ENCODE measurements around the gene CCNB1IP1. TPM values are rescaled to one million over a fixed set of nuclear protein-coding genes. Genes with fewer than 3 reads are reported as not detected.

CCNB1IP1 gene
- 46.1 TPM for polyA plus RNA-seq (2013, experiment 1 of 2)
- polyA plus RNA-seq (2013, experiment 2 of 2), result 49.5 TPM

- Histone ChIP-seq H2BK120ac (ENCODE audit: low read depth, low read length) (no peak within 1 kb of the TSS), H4K91ac (ENCODE audit: low read length) (no peak within 1 kb of the TSS), H3K79me1 (replicated peaks; ENCODE audit: low read length, poor library complexity, severe bottlenecking) (no peaks in the 10 kb centered on the region), H3K9ac (ENCODE audit: low read length) (peak within 1 kb of the TSS; percentile 87), H2BK12ac (ENCODE audit: low read length in 2 of 2) (no peak within 1 kb of the TSS), H3K18ac (ENCODE audit: low read depth in 1 of 2, low read length in 2 of 2) (peak within 1 kb of the TSS; percentile 25 to 87), H3K4ac (ENCODE audit: low read depth in 1 of 2, low read length in 2 of 2) (peak within 1 kb of the TSS in 1 of 2 experiments; percentile 59), H2BK5ac (ENCODE audit: low read depth, low read length, poor library complexity, severe bottlenecking) (no peak within 1 kb of the TSS), H3K27me3 (ENCODE audit: control insufficient read depth in 1 of 2, insufficient read depth in 1 of 2, low read length in 2 of 2) (no peaks in the 10 kb centered on the region), H3K36me3 (ENCODE audit: control insufficient read depth in 1 of 2, insufficient read depth in 2 of 2, low read depth in 1 of 2, low read length in 2 of 2) (peaks cover 0 to 6% of the 10 kb centered on the region in 2 experiments), H4K8ac (ENCODE audit: low read length) (no peak within 1 kb of the TSS), H2AFZ (ENCODE audit: low read depth, low read length) (peak within 1 kb of the TSS; percentile 53), H3K14ac (ENCODE audit: low read length in 2 of 2) (no peak within 1 kb of the TSS), H3K4me1 (ENCODE audit: control insufficient read depth, insufficient read depth, low read depth, low read length) (no peaks in the 10 kb centered on the region), H3K27ac (ENCODE audit: low read length, poor library complexity, severe bottlenecking) (peak within 1 kb of the TSS; percentile 60), H3K9me3 (ENCODE audit: control insufficient read depth, low read length) (no peaks in the 10 kb centered on the region), H3K4me2 (ENCODE audit: low read length, poor library complexity, severe bottlenecking) (peak within 1 kb of the TSS; percentile 66), H3K23ac (ENCODE audit: low read length in 2 of 2) (no peak within 1 kb of the TSS), H3K4me3 (ENCODE audit: insufficient read depth in 1 of 2, low read depth in 1 of 2, low read length in 2 of 2) (peak within 1 kb of the TSS; percentile 63 to 85), H2BK15ac (ENCODE audit: low read depth, poor library complexity, severe bottlenecking) (no peak within 1 kb of the TSS), H2AK5ac (ENCODE audit: low read length, severe bottlenecking) (no peak within 1 kb of the TSS)
- DNase-seq, result peak; percentile 93
- under 1% methylated on average over 11 of the region's 19 CpGs for WGBS
Measured at GRCh38 chr14:20332788-20333493, at the start of gene CCNB1IP1. TSS of gene CCNB1IP1 (minus strand) at chr14:20333279. CDS start at chr14:20316523, 16,756 bp downstream.

GRCh38 chr14:20382526-20382925 is 49.4 kb upstream of the CCNB1IP1 start:
- WGBS, result 99% methylated on average over 12 of the region's 12 CpGs
- no peak overlapping the region for H3K18ac ChIP-seq (ENCODE audit: low read depth in 1 of 2, low read length in 2 of 2)
- H4K8ac ChIP-seq (ENCODE audit: low read length), result no peak overlapping the region
- no peak overlapping the region for H2AK5ac ChIP-seq (ENCODE audit: low read length, severe bottlenecking)
- peaks cover 90 to 94% of the 10 kb centered on the region in 2 experiments for H3K36me3 ChIP-seq (ENCODE audit: control insufficient read depth in 1 of 2, insufficient read depth in 2 of 2, low read depth in 1 of 2, low read length in 2 of 2)
- no peak overlapping the region for H3K27ac ChIP-seq (ENCODE audit: low read length, poor library complexity, severe bottlenecking)
- no peak overlapping the region for H2BK12ac ChIP-seq (ENCODE audit: low read length in 2 of 2)
- no peak overlapping the region for H3K4me2 ChIP-seq (ENCODE audit: low read length, poor library complexity, severe bottlenecking)
- H4K91ac ChIP-seq (ENCODE audit: low read length), result no peak overlapping the region
- no peak overlapping the region for H3K23ac ChIP-seq (ENCODE audit: low read length in 2 of 2)
- no peak overlapping the region for H2BK120ac ChIP-seq (ENCODE audit: low read depth, low read length)
- H3K4me3 ChIP-seq (ENCODE audit: insufficient read depth in 1 of 2, low read depth in 1 of 2, low read length in 2 of 2), result no peak overlapping the region
- H2AFZ ChIP-seq (ENCODE audit: low read depth, low read length), result no peak overlapping the region
- H3K14ac ChIP-seq (ENCODE audit: low read length in 2 of 2), result no peak overlapping the region
- DNase-seq, result no peak
- H2BK5ac ChIP-seq (ENCODE audit: low read depth, low read length, poor library complexity, severe bottlenecking), result no peak overlapping the region
- H3K4me1 ChIP-seq (ENCODE audit: control insufficient read depth, insufficient read depth, low read depth, low read length), result no peaks in the 10 kb centered on the region
- no peaks in the 10 kb centered on the region for H3K27me3 ChIP-seq (ENCODE audit: control insufficient read depth in 1 of 2, insufficient read depth in 1 of 2, low read length in 2 of 2)
- peaks cover 16% of the 10 kb centered on the region for H3K79me1 ChIP-seq (replicated peaks; ENCODE audit: low read length, poor library complexity, severe bottlenecking)
- H3K9me3 ChIP-seq (ENCODE audit: control insufficient read depth, low read length), result no peaks in the 10 kb centered on the region
- H3K4ac ChIP-seq (ENCODE audit: low read depth in 1 of 2, low read length in 2 of 2), result no peak overlapping the region
- H3K9ac ChIP-seq (ENCODE audit: low read length), result no peak overlapping the region
- no peak overlapping the region for H2BK15ac ChIP-seq (ENCODE audit: low read depth, poor library complexity, severe bottlenecking)

GRCh38 chr14:20381341-20381740 is 48.3 kb upstream of the CCNB1IP1 start:
- Histone ChIP-seq H3K27me3 (ENCODE audit: control insufficient read depth in 1 of 2, insufficient read depth in 1 of 2, low read length in 2 of 2) (no peaks in the 10 kb centered on the region), H3K23ac (ENCODE audit: low read length in 2 of 2) (no peak overlapping the region), H4K91ac (ENCODE audit: low read length) (no peak overlapping the region), H3K27ac (ENCODE audit: low read length, poor library complexity, severe bottlenecking) (no peak overlapping the region), H3K9me3 (ENCODE audit: control insufficient read depth, low read length) (no peaks in the 10 kb centered on the region), H4K8ac (ENCODE audit: low read length) (no peak overlapping the region), H2AK5ac (ENCODE audit: low read length, severe bottlenecking) (no peak overlapping the region), H2BK15ac (ENCODE audit: low read depth, poor library complexity, severe bottlenecking) (no peak overlapping the region), H3K4ac (ENCODE audit: low read depth in 1 of 2, low read length in 2 of 2) (no peak overlapping the region), H3K36me3 (ENCODE audit: control insufficient read depth in 1 of 2, insufficient read depth in 2 of 2, low read depth in 1 of 2, low read length in 2 of 2) (peaks cover 91 to 97% of the 10 kb centered on the region in 2 experiments), H3K9ac (ENCODE audit: low read length) (no peak overlapping the region), H3K4me2 (ENCODE audit: low read length, poor library complexity, severe bottlenecking) (no peak overlapping the region), H3K18ac (ENCODE audit: low read depth in 1 of 2, low read length in 2 of 2) (no peak overlapping the region), H3K4me3 (ENCODE audit: insufficient read depth in 1 of 2, low read depth in 1 of 2, low read length in 2 of 2) (no peak overlapping the region), H2BK5ac (ENCODE audit: low read depth, low read length, poor library complexity, severe bottlenecking) (no peak overlapping the region), H3K4me1 (ENCODE audit: control insufficient read depth, insufficient read depth, low read depth, low read length) (no peaks in the 10 kb centered on the region), H3K14ac (ENCODE audit: low read length in 2 of 2) (no peak overlapping the region), H2AFZ (ENCODE audit: low read depth, low read length) (no peak overlapping the region), H2BK12ac (ENCODE audit: low read length in 2 of 2) (no peak overlapping the region), H3K79me1 (replicated peaks; ENCODE audit: low read length, poor library complexity, severe bottlenecking) (peaks cover 15% of the 10 kb centered on the region), H2BK120ac (ENCODE audit: low read depth, low read length) (no peak overlapping the region)
- WGBS, result 98% methylated on average over 7 of the region's 7 CpGs
- DNase-seq, result no peak

GRCh38 chr14:20380681-20381080 is 47.6 kb upstream of the CCNB1IP1 start:
- Histone ChIP-seq H2AK5ac (ENCODE audit: low read length, severe bottlenecking) (no peak overlapping the region), H3K4me2 (ENCODE audit: low read length, poor library complexity, severe bottlenecking) (no peak overlapping the region), H3K9me3 (ENCODE audit: control insufficient read depth, low read length) (no peaks in the 10 kb centered on the region), H2BK15ac (ENCODE audit: low read depth, poor library complexity, severe bottlenecking) (no peak overlapping the region), H3K14ac (ENCODE audit: low read length in 2 of 2) (no peak overlapping the region), H4K8ac (ENCODE audit: low read length) (no peak overlapping the region), H3K9ac (ENCODE audit: low read length) (no peak overlapping the region), H3K4me3 (ENCODE audit: insufficient read depth in 1 of 2, low read depth in 1 of 2, low read length in 2 of 2) (no peak overlapping the region), H3K18ac (ENCODE audit: low read depth in 1 of 2, low read length in 2 of 2) (no peak overlapping the region), H2BK12ac (ENCODE audit: low read length in 2 of 2) (no peak overlapping the region), H3K4ac (ENCODE audit: low read depth in 1 of 2, low read length in 2 of 2) (no peak overlapping the region), H3K36me3 (ENCODE audit: control insufficient read depth in 1 of 2, insufficient read depth in 2 of 2, low read depth in 1 of 2, low read length in 2 of 2) (peaks cover 91 to 97% of the 10 kb centered on the region in 2 experiments), H3K27me3 (ENCODE audit: control insufficient read depth in 1 of 2, insufficient read depth in 1 of 2, low read length in 2 of 2) (no peaks in the 10 kb centered on the region), H4K91ac (ENCODE audit: low read length) (no peak overlapping the region), H3K4me1 (ENCODE audit: control insufficient read depth, insufficient read depth, low read depth, low read length) (no peaks in the 10 kb centered on the region), H2AFZ (ENCODE audit: low read depth, low read length) (no peak overlapping the region), H3K79me1 (replicated peaks; ENCODE audit: low read length, poor library complexity, severe bottlenecking) (peaks cover 14% of the 10 kb centered on the region), H3K23ac (ENCODE audit: low read length in 2 of 2) (no peak overlapping the region), H3K27ac (ENCODE audit: low read length, poor library complexity, severe bottlenecking) (no peak overlapping the region), H2BK120ac (ENCODE audit: low read depth, low read length) (no peak overlapping the region), H2BK5ac (ENCODE audit: low read depth, low read length, poor library complexity, severe bottlenecking) (no peak overlapping the region)
- 87% methylated on average over 6 of the region's 6 CpGs for WGBS
- DNase-seq, result no peak

Measured in mesenchymal stem cell (in vitro differentiated cells and primary cell).